ENCODE results near the gene RAB41. TPM values are rescaled to one million over a fixed set of nuclear protein-coding genes. Genes with fewer than 3 reads are reported as not detected.

Gene RAB41
- total RNA-seq, 1 donor from 2014 or later: not detected

- Histone ChIP-seq H3K9ac (peak overlapping the region; percentile 49), H3K9me3 (ENCODE audit: low read depth) (no peaks in the 10 kb centered on the region), H4K20me1 (ENCODE audit: low read depth) (no peaks in the 10 kb centered on the region), H3K4me2 (peak overlapping the region; percentile 92), H3K36me3 (no peaks in the 10 kb centered on the region), H2AFZ (replicated peaks) (peak overlapping the region; percentile 76), H3K79me2 (ENCODE audit: low read depth) (peaks cover 45% of the 10 kb centered on the region), H3K4me3 (peak overlapping the region; percentile 84), H3K4me1 (no peaks in the 10 kb centered on the region), H3K27ac (no peak overlapping the region), H3K27me3 (no peaks in the 10 kb centered on the region), H3F3A (ENCODE audit: low read depth) (no peaks in the 10 kb centered on the region)
- H3K36me3 Mint-ChIP-seq: peaks cover 2% of the 10 kb centered on the region
- H3K4me3 Mint-ChIP-seq: peak overlapping the region; percentile 97
- H3K27me3 Mint-ChIP-seq (ENCODE audit: insufficient read depth, low read depth): peaks cover 2% of the 10 kb centered on the region
- TF ChIP-seq EZH2phosphoT487 (IDR thresholded peaks at IDR 0.05): no peak
- no peak overlapping the region for H3K27ac Mint-ChIP-seq
- H3K4me1 Mint-ChIP-seq: peaks cover 21% of the 10 kb centered on the region
- peaks cover 2% of the 10 kb centered on the region for H3K9me3 Mint-ChIP-seq
- no peak for DNase-seq (ENCODE audit: low spot score)
Observed at GRCh38 chrX:70289168-70289792, 7.3 kb downstream of the RAB41 start.

DNA sequence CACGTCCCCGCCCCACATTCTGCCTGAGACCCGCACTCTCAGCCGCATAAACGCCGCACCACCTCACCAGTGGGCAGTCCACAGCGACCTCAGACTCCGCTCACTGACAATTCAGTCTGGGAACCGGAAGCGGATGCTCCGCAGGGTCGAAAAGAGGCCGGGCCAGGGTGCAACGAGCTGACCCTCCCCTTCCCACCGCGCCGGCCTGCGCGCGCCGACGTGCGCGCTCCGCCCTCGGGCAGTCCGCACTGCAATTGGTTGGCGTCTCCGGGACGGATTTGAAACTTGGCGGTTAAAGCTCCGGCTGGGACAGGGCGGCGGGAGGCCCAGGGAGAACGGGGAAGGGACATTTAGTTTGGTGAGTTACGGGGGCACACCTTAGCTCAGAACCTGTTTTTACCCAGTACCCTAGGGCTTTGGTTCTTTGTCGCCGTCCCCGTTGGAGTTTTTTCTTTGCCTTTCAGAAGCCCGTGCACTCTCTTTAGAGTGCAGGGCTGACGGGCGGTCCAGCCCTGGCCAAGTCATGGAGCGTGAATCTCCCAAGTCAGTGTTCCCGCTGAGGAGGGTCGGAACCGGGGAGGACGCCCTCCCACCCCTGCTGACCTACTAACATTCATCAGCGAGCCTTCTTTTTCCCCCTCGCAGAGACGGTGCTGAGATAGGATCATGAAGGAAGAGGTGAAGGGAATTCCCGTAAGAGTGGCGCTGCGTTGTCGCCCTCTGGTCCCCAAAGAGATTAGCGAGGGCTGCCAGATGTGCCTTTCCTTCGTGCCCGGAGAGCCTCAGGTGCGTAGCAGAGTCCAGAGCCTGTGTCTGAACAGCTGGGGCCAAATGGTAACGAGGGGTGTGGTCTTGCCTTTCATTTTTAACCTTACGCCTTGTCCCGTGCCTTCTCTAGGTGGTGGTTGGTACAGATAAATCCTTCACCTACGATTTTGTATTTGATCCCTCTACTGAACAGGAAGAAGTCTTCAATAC lies 8.1 kb downstream of the RAB41 start, which contains the start of the genes KIF4A and PDZD11:
Gene KIF4A (plus strand): TSS at position 312 of the 978 bp plus-strand sequence. CDS start 355 bp downstream, at position 667.
Gene PDZD11 (minus strand): TSS at position 135 of the 978 bp plus-strand sequence. CDS start 586 bp downstream, outside the sequence.
- H2AFZ ChIP-seq (replicated peaks): peak within 1 kb of the TSS; percentile 93
- H3K27ac ChIP-seq: no peak within 1 kb of the TSS
- peak within 1 kb of the TSS; percentile 84 for H3K4me3 ChIP-seq
- H3K9ac ChIP-seq: peak within 1 kb of the TSS; percentile 49
- H3F3A ChIP-seq (ENCODE audit: low read depth): no peaks in the 10 kb centered on the region
- Mint-ChIP-seq H3K9me3 (peaks cover 2% of the 10 kb centered on the region), H3K27ac (peak within 1 kb of the TSS; percentile 90), H3K4me3 (peak within 1 kb of the TSS; percentile 97), H3K4me1 (peaks cover 21% of the 10 kb centered on the region), H3K27me3 (ENCODE audit: insufficient read depth, low read depth) (peaks cover 2% of the 10 kb centered on the region), H3K36me3 (peaks cover 2% of the 10 kb centered on the region)
- H3K4me2 ChIP-seq: peak within 1 kb of the TSS; percentile 92
- peaks cover 52% of the 10 kb centered on the region for H3K79me2 ChIP-seq (ENCODE audit: low read depth)
- no peaks in the 10 kb centered on the region for H3K4me1 ChIP-seq
- H3K27me3 ChIP-seq: no peaks in the 10 kb centered on the region
- H3K36me3 ChIP-seq: no peaks in the 10 kb centered on the region
- DNase-seq (ENCODE audit: low spot score): peak; percentile 88
- H3K9me3 ChIP-seq (ENCODE audit: low read depth): no peaks in the 10 kb centered on the region
- TF ChIP-seq EZH2phosphoT487 (IDR thresholded peaks at IDR 0.05) (no peak), EZH2 (IDR thresholded peaks at IDR 0.05) (no peak)
- TF ChIP-seq, protein P1, sequence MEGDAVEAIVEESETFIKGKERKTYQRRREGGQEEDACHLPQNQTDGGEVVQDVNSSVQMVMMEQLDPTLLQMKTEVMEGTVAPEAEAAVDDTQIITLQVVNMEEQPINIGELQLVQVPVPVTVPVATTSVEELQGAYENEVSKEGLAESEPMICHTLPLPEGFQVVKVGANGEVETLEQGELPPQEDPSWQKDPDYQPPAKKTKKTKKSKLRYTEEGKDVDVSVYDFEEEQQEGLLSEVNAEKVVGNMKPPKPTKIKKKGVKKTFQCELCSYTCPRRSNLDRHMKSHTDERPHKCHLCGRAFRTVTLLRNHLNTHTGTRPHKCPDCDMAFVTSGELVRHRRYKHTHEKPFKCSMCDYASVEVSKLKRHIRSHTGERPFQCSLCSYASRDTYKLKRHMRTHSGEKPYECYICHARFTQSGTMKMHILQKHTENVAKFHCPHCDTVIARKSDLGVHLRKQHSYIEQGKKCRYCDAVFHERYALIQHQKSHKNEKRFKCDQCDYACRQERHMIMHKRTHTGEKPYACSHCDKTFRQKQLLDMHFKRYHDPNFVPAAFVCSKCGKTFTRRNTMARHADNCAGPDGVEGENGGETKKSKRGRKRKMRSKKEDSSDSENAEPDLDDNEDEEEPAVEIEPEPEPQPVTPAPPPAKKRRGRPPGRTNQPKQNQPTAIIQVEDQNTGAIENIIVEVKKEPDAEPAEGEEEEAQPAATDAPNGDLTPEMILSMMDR (IDR thresholded peaks at IDR 0.05): no peak
- no peaks in the 10 kb centered on the region for H4K20me1 ChIP-seq (ENCODE audit: low read depth)

GRCh38 chrX:70292788-70293187 lies 10.8 kb downstream of the RAB41 start:
- H3F3A ChIP-seq (ENCODE audit: low read depth): no peaks in the 10 kb centered on the region
- no peaks in the 10 kb centered on the region for H3K36me3 Mint-ChIP-seq
- H3K27me3 ChIP-seq: no peaks in the 10 kb centered on the region
- H3K4me3 Mint-ChIP-seq: no peak overlapping the region
- H3K36me3 ChIP-seq: no peaks in the 10 kb centered on the region
- H3K9me3 Mint-ChIP-seq: peaks cover 2% of the 10 kb centered on the region
- H3K79me2 ChIP-seq (ENCODE audit: low read depth): peaks cover 62% of the 10 kb centered on the region
- H3K27ac ChIP-seq: no peak overlapping the region
- H3K27me3 Mint-ChIP-seq (ENCODE audit: insufficient read depth, low read depth): peaks cover 2% of the 10 kb centered on the region
- H3K9me3 ChIP-seq (ENCODE audit: low read depth): peaks cover 3% of the 10 kb centered on the region
- DNase-seq (ENCODE audit: low spot score): no peak
- H3K4me2 ChIP-seq: peak overlapping the region; percentile 81
- no peaks in the 10 kb centered on the region for H3K4me1 ChIP-seq
- TF ChIP-seq, protein P1 (IDR thresholded peaks at IDR 0.05): no peak
- no peak for TF ChIP-seq EZH2phosphoT487 (IDR thresholded peaks at IDR 0.05)
- no peak for TF ChIP-seq EZH2 (IDR thresholded peaks at IDR 0.05)
- H4K20me1 ChIP-seq (ENCODE audit: low read depth): no peaks in the 10 kb centered on the region
- no peak overlapping the region for H2AFZ ChIP-seq (replicated peaks)
- peaks cover 21% of the 10 kb centered on the region for H3K4me1 Mint-ChIP-seq
- no peak overlapping the region for H3K9ac ChIP-seq
- peak overlapping the region; percentile 84 for H3K4me3 ChIP-seq
- H3K27ac Mint-ChIP-seq: no peak overlapping the region
